Measurements from ENCODE around the gene SCN5A. TPM values are rescaled to one million over a fixed set of nuclear protein-coding genes. Genes with fewer than 3 reads are reported as not detected.

The SCN5A gene
- total RNA-seq, 1 donor from 2014 or later: 1.4 TPM

DNA sequence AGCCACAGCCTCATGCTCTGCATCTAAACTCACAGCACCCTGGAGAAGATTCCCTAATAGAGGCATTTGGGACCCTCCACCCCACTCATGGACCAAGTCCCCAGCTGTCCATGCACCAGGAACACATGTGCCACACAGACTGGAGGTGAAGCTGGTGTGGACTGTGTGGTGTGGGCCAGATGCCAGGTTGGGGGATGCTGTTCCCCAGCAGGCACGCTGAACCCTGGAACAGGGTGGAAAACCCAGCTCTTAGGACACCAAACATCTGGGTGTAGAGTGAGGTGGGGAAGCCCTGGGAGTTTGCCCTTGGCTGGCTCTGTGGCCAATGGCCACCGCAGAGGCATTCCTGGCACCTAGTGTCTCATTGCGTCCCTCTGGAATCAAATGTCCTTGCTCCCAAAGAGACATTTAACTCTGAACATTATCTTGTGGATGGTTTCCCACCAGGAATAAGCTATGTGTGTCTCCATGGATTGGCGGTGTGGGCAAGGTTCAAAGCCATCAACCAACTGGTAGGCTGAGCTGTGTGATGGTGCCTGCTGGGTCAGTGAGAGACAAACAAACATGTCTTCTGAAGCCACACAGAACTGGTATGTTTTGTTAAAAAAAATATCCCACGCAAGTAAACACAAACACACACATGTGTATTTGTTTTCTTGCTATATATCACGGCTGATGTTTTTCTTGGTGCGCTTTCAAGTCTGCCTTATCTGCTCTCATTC, 88.3 kb downstream of the SCN5A start:
- Mint-ChIP-seq H3K27ac (no peak overlapping the region), H3K36me3 (no peaks in the 10 kb centered on the region), H3K27me3 (ENCODE audit: low read depth) (peaks cover 6% of the 10 kb centered on the region), H3K4me1 (no peaks in the 10 kb centered on the region), H3K9me3 (no peaks in the 10 kb centered on the region), H3K4me3 (no peak overlapping the region)
- TF ChIP-seq, protein P1, sequence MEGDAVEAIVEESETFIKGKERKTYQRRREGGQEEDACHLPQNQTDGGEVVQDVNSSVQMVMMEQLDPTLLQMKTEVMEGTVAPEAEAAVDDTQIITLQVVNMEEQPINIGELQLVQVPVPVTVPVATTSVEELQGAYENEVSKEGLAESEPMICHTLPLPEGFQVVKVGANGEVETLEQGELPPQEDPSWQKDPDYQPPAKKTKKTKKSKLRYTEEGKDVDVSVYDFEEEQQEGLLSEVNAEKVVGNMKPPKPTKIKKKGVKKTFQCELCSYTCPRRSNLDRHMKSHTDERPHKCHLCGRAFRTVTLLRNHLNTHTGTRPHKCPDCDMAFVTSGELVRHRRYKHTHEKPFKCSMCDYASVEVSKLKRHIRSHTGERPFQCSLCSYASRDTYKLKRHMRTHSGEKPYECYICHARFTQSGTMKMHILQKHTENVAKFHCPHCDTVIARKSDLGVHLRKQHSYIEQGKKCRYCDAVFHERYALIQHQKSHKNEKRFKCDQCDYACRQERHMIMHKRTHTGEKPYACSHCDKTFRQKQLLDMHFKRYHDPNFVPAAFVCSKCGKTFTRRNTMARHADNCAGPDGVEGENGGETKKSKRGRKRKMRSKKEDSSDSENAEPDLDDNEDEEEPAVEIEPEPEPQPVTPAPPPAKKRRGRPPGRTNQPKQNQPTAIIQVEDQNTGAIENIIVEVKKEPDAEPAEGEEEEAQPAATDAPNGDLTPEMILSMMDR (IDR thresholded peaks at IDR 0.05; ENCODE audit: unreplicated experiment): no peak
- no peak for DNase-seq (ENCODE audit: low spot score in 2 of 2, unreplicated experiment in 2 of 2)

DNA sequence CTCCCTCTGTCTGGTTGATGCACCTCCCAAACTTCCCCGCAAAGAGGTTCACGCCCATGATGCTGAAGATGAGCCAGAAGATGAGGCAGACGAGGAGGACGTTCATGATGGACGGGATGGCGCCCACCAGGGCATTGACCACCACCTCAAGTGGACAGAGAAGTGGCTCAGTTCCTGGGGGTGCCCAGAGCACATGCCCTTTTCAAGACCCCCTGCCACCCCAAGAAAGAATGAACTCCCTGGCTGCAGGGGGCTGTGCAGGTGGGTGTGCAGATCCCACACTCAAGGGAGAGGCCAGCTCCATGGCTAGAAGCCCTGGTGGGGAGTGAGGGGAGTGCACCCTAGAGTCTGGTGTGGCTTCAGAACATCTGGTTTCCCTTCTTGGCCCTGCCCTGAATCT, 89.2 kb downstream of the SCN5A start:
- H3K27me3 Mint-ChIP-seq (ENCODE audit: low read depth): peaks cover 6% of the 10 kb centered on the region
- H3K27ac Mint-ChIP-seq: no peak overlapping the region
- DNase-seq (ENCODE audit: low spot score in 2 of 2, unreplicated experiment in 2 of 2): no peak
- no peak overlapping the region for H3K4me3 Mint-ChIP-seq
- TF ChIP-seq, protein P1 (IDR thresholded peaks at IDR 0.05; ENCODE audit: unreplicated experiment): peak; percentile 48
- H3K4me1 Mint-ChIP-seq: no peaks in the 10 kb centered on the region
- H3K36me3 Mint-ChIP-seq: no peaks in the 10 kb centered on the region
- H3K9me3 Mint-ChIP-seq: no peaks in the 10 kb centered on the region

DNA sequence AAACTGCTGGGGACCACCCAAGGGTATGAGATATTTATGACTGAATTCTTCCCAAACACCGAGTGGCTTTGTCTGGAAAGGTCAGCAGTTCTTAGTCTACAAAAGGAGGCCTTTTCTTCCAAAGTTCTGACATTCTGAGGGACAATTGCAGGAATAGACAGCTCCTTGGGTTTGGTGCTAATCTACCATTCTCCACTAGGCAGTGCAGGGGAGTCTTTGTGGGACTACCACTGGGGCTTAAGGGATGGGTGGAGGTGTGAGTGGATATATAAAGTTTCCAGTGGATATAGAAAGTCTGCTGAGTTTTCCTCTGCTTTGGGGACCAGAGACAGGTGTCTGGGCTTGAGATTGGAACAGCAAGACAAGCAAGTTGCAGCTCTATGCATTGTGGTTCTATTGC, 90.6 kb downstream of the SCN5A start:
- Mint-ChIP-seq H3K27me3 (ENCODE audit: low read depth) (peaks cover 6% of the 10 kb centered on the region), H3K27ac (no peak overlapping the region), H3K9me3 (peaks cover 5% of the 10 kb centered on the region), H3K36me3 (no peaks in the 10 kb centered on the region), H3K4me1 (no peaks in the 10 kb centered on the region), H3K4me3 (no peak overlapping the region)
- DNase-seq (ENCODE audit: low spot score in 2 of 2, unreplicated experiment in 2 of 2): no peak
- TF ChIP-seq, protein P1 (IDR thresholded peaks at IDR 0.05; ENCODE audit: unreplicated experiment): no peak

DNA sequence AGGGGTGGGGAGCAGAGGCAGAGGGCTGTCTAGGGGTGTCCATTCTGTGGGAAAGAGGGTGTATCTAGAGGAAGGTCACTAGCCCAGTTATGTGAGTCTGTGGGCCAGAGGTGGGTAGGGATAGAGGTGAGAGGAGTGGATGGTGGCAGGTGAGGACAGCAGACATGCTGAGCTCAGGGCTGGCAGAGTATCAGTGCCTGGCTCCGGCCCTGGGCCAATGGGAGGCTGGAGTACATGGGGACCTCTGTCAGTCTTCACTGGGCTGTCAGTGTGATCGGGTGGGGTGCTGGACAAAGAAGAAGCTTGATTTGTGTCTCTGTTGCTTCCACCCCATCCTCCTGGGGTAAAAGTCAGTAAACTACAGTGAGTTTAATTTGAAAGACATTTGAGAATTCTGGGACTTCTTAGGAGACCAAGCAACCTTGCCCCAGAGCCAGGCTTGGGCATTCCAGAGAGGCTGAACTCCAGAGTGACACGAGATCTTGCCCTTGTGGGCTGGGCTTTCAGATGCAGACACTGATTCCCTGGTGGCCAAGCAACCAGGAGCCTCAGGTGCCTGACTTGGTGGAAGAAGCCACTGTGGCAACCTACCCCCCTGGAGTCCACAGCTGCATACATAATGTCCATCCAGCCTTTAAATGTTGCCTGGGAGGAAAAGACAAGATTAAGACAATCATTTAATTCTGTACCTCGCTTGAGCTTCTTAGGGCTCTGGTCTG, 92.7 kb downstream of the SCN5A start:
- peak in 1 of 2 experiments; percentile 29 for DNase-seq (ENCODE audit: low spot score in 2 of 2, unreplicated experiment in 2 of 2)
- TF ChIP-seq, protein P1 (IDR thresholded peaks at IDR 0.05; ENCODE audit: unreplicated experiment): no peak

DNA sequence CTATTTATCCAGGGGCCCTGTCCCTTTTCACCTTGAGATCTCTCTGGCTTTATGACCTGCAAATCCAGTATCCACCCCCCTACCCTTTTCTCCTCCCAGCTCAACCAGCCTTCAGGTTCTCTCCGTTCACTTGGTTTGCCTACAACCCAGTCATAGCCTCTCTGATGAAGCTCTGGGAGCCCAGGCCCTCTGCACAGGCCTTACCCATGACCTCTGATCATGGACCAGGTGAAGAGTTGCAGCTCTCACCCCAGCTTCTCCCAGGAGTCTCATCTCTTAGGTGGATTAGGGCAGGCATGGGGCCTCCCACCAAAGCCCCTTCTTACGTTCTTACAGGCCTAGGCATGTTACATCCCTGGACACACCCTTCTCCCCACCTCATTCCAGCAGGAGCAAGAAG, 93.6 kb downstream of the SCN5A start:
- H3K4me3 Mint-ChIP-seq: no peak overlapping the region
- TF ChIP-seq, protein P1 (IDR thresholded peaks at IDR 0.05; ENCODE audit: unreplicated experiment): no peak
- no peaks in the 10 kb centered on the region for H3K36me3 Mint-ChIP-seq
- H3K9me3 Mint-ChIP-seq: peaks cover 9% of the 10 kb centered on the region
- no peaks in the 10 kb centered on the region for H3K4me1 Mint-ChIP-seq
- no peak for DNase-seq (ENCODE audit: low spot score in 2 of 2, unreplicated experiment in 2 of 2)
- peaks cover 10% of the 10 kb centered on the region for H3K27me3 Mint-ChIP-seq (ENCODE audit: low read depth)
- H3K27ac Mint-ChIP-seq: no peak overlapping the region

More for the DNA sequence above, 92.7 kb downstream of the SCN5A start:
- H3K4me3 Mint-ChIP-seq: no peak overlapping the region
- H3K4me1 Mint-ChIP-seq: no peaks in the 10 kb centered on the region
- H3K27me3 Mint-ChIP-seq (ENCODE audit: low read depth): peaks cover 10% of the 10 kb centered on the region
- H3K9me3 Mint-ChIP-seq: peaks cover 9% of the 10 kb centered on the region
- H3K36me3 Mint-ChIP-seq: no peaks in the 10 kb centered on the region
- no peak overlapping the region for H3K27ac Mint-ChIP-seq

Measured in mesothelial cell of epicardium (in vitro differentiated cells).